Right cardiac atrium (tissue), 5 donors: ENCODE measurements around the gene STX2. TPM values are rescaled to one million over a fixed set of nuclear protein-coding genes. Genes with fewer than 3 reads are reported as not detected.
"Not testable (repeated sequence)": the region's sequence is repeated elsewhere in the genome, so short reads cannot be mapped to it uniquely, and the experiment has no call there.

Experiments used
- ATAC-seq, 2 donors: fragments of 200-7000 bp; cut with Tn5 transposase; one replicate each; pipeline versions ENCODE4 v1.8.0 to v1.9.1; 2020; ENCODE audit warnings: moderate library complexity in 2 of 2, mild to moderate bottlenecking in 1 of 2
- DNase-seq, 3 donors: peaks; one replicate each; pipeline ENCODE4 v3.0.0-alpha.2; 2020
- H3K27ac ChIP-seq: one replicate; pipeline ENCODE4 v1.5.1; 2013; ENCODE audit warnings: mild to moderate bottlenecking, low read length, control low read depth, moderate library complexity
- H3K27me3 ChIP-seq: one replicate; pipeline ENCODE4 v1.6.1; 2013; ENCODE audit not compliant: control insufficient read depth, insufficient read depth
- H3K4me1 ChIP-seq: one replicate; pipeline ENCODE4 v1.6.1; 2013; ENCODE audit warnings: low read length; ENCODE audit not compliant: control insufficient read depth, insufficient read depth
- H3K4me3 ChIP-seq: one replicate; pipeline ENCODE4 v1.5.1; 2013; ENCODE audit warnings: low read length, control low read depth
- H3K9me3 ChIP-seq: one replicate; pipeline ENCODE4 v1.6.1; 2013; ENCODE audit warnings: low read length; ENCODE audit not compliant: control insufficient read depth
- WGBS: extraction: QIAGEN DNeasy Blood & Tissue Kit; methylation state at CpG from one replicate; pipeline ENCODE4 v1.1.7; 2013; 5-methylcytosine and 5-hydroxymethylcytosine counted together
- intact Hi-C, 4 donors: fragments of 100-400 bp; cut with DNase I; formaldehyde crosslinking; loops; one replicate each; pipeline versions ENCODE4 v1.11.0 to v1.14.0; 2022 to 2023
- polyA plus RNA-seq: library from polyadenylated mRNA; stranded (reverse); fragments of 200-250 nt; gene quantifications from one replicate; pipeline ENCODE4 v1.2.3, GENCODE V29; 2013
- total RNA-seq, 4 donors: library from RNA; stranded (reverse); fragmentation: NEBNext Ultra II Directional; extraction: Animal tissue kit (Norgen Biotek cat#: 25700); gene quantifications; one replicate each; pipeline ENCODE4 v1.2.1, GENCODE V29; 2021
- donor health status: healthy with polysubstance abuse.
- donor health status: DM: no; HTN: yes; CAD: no.
- donor health status: DM: no; HTN: no; CAD: no.
- donor health status: DM: no; HTN: yes; CAD: no; lungs with severe emphysema.
- donor health status: DM: yes; HTN: yes; CAD: no.

Gene STX2
- total and polyA plus RNA-seq, 5 donors, result 18.2 to 35.9 (median 26.8) TPM

DNA sequence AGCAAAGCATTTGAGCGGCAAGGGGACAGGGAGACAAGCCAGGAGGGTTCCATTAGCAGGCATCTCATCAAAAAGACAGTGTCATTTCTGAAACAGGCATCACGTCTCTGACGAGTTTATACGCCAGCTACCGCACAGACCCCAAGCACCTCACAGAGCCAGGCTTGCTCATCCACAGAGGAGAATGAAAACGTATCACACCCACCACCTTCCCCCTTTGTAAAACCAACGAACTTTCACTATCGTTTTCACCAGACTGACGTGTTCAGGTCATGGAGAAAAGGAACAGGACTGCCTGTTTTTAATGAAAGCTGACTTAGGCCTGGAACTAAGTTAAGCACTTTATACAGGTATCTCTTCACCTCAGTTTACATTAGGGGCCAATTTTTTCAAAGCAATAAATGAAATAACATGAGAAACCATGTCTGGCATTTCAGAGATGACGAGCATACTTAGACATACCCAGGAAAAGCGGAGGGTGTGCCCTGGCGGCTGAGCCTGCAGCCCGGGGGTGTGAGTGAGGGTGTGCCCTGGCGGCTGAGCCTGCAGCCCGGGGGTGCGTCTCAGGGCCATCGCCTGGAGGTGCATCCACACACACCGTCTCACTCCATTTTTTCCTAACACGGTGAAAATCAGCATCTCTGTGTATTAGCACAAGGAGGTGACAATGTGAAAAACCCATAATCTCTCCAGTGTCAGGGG lies 41.9 kb downstream of the STX2 start:
- no peak for DNase-seq
- H3K27ac ChIP-seq, result no peak overlapping the region
- ATAC-seq, result no peak
- H3K9me3 ChIP-seq, result no peaks in the 10 kb centered on the region
- intact Hi-C loops, result no loop called here
- 91% methylated on average over 19 of the region's 19 CpGs for WGBS
- no peak overlapping the region for H3K4me3 ChIP-seq
- no peaks in the 10 kb centered on the region for H3K27me3 ChIP-seq
- H3K4me1 ChIP-seq, result no peaks in the 10 kb centered on the region

DNA sequence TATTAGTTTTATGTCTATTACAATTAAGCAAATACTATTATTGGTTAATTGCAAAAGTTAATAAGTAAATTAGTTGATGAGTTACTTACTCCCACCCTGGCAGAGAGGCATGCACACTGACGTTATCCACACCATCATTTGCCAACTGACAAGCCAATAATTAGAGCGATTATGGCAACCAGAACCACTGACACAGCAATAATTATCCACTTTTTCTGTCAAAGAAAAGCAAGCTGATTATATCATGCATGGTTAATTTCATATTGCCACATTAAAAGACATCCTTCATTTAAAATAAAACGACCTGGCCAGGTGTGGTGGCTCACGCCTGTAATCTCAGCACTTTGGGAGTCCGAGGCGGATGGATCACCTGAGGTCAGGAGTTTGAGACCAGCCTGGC lies 43.1 kb downstream of the STX2 start:
- H3K27ac ChIP-seq, result no peak overlapping the region
- no peaks in the 10 kb centered on the region for H3K4me1 ChIP-seq
- whole genome bisulfite sequencing, result 79% methylated on average over 6 of the region's 6 CpGs
- H3K9me3 ChIP-seq, result no peaks in the 10 kb centered on the region
- ATAC-seq, result no peak
- DNase-seq, result no peak
- no peak overlapping the region for H3K4me3 ChIP-seq
- intact Hi-C loops, result no loop called here
- H3K27me3 ChIP-seq, result no peaks in the 10 kb centered on the region

DNA sequence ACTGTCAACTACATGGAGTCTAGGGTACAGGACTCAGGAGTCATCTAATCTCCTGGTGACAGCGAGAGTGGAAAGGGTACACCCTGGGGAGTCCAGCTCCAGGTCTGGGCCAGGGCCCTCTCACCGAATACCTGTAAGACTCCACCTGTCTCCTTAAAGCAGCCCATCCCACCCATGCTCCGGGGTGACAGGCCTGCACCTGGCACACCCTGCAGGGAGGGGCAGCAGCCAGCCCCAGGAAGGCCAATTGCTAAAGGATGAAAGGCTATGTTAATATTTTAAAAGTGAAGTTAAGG lies 45.5 kb downstream of the STX2 start:
- no peak overlapping the region for H3K4me3 ChIP-seq
- WGBS, result 91% methylated on average over 3 of the region's 3 CpGs
- H3K4me1 ChIP-seq, result no peaks in the 10 kb centered on the region
- H3K27ac ChIP-seq, result no peak overlapping the region
- H3K9me3 ChIP-seq, result no peaks in the 10 kb centered on the region
- intact Hi-C loops, result no loop called here
- no peak for ATAC-seq
- no peak for DNase-seq
- no peaks in the 10 kb centered on the region for H3K27me3 ChIP-seq

DNA sequence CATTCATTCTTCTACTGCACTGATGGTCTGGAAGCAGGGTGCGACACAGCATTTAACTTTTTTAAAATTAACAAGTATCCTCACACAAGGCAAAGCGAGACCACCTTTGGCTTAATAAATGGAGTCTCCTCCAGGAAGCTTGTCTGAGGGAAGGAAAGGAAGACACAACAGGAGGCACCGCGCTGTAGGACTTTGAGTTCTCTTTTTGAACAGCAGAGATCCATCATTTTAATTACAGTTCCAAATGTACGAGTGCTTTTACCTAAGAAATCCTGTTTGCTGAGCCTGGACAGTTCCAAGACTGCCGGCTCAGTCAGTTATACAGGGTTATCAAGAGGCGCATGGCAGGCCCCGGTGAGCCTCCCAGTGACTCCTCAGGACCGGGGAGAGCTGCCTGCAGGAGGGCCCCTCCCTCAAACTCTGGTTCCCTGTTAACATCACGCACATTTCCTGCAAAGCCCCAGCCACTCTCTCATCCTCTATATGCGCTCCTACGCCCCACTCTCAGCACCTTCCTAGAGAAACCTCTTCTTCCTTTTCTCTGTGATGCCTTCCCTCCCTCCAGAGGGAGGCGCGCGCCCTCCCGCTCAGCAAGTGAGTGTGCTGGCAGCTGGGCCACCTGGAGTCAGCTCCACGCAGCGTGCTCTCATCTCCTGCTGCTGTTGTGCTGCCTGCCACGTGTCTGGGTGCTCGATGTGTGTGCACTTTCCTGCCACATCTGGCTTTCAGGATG lies 46.1 kb downstream of the STX2 start:
- Histone ChIP-seq H3K4me3 (no peak overlapping the region), H3K4me1 (no peaks in the 10 kb centered on the region), H3K9me3 (no peaks in the 10 kb centered on the region), H3K27me3 (no peaks in the 10 kb centered on the region), H3K27ac (no peak overlapping the region)
- intact Hi-C loops, result no loop called here
- WGBS, result 83% methylated on average over 20 of the region's 20 CpGs
- no peak for DNase-seq
- no peak for ATAC-seq

DNA sequence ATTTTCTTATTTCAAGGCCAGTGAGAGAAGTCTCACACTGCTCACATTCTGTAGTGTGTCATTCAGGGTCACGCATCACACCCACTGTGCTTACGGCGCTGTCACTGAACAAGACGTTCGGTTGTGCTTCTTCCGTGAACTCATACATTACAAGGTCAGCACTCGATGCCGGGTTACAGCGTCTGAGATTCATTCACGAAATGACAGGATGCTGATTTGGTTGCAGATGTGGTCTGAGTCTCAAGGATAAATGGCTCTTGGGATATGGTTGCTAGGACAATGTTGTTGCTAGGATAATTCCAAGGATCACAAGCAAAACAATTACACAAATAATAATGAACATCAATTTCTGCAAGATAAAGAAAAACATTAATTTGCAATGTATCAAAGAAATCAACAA lies 47.4 kb downstream of the STX2 start:
- no peak overlapping the region for H3K27ac ChIP-seq
- intact Hi-C loops, result no loop called here
- no peaks in the 10 kb centered on the region for H3K9me3 ChIP-seq
- DNase-seq (no peak), ATAC-seq (no peak)
- no peak overlapping the region for H3K4me3 ChIP-seq
- 78% methylated on average over 10 of the region's 10 CpGs for WGBS
- H3K27me3 ChIP-seq, result no peaks in the 10 kb centered on the region
- H3K4me1 ChIP-seq, result no peaks in the 10 kb centered on the region

DNA sequence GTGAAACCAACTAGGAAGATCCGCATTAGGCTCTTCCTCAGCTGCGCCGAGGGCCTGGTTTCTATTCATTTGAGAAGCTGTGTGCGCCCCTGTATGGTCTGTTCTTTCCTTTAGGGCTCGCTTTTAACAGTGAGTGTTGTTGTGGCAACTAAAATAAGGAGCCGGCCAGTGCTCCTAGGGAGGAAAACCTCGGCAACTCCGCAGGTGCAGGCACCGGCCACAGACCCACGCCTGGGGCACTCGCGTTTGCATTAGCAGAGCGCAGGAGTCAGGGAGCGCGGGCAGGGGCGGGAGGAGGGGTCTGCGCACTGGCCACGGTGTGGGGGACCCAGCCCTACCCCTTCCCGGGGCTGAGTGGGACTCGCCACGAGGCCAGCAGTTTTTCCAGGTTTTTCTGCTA lies 50.5 kb downstream of the STX2 start:
- Histone ChIP-seq H3K27ac (no peak overlapping the region), H3K27me3 (no peaks in the 10 kb centered on the region), H3K4me3 (no peak overlapping the region), H3K4me1 (no peaks in the 10 kb centered on the region), H3K9me3 (no peaks in the 10 kb centered on the region)
- intact Hi-C loops, result no loop called here
- DNase-seq, result no peak
- no peak for ATAC-seq
- WGBS, result 84% methylated on average over 21 of the region's 21 CpGs

DNA sequence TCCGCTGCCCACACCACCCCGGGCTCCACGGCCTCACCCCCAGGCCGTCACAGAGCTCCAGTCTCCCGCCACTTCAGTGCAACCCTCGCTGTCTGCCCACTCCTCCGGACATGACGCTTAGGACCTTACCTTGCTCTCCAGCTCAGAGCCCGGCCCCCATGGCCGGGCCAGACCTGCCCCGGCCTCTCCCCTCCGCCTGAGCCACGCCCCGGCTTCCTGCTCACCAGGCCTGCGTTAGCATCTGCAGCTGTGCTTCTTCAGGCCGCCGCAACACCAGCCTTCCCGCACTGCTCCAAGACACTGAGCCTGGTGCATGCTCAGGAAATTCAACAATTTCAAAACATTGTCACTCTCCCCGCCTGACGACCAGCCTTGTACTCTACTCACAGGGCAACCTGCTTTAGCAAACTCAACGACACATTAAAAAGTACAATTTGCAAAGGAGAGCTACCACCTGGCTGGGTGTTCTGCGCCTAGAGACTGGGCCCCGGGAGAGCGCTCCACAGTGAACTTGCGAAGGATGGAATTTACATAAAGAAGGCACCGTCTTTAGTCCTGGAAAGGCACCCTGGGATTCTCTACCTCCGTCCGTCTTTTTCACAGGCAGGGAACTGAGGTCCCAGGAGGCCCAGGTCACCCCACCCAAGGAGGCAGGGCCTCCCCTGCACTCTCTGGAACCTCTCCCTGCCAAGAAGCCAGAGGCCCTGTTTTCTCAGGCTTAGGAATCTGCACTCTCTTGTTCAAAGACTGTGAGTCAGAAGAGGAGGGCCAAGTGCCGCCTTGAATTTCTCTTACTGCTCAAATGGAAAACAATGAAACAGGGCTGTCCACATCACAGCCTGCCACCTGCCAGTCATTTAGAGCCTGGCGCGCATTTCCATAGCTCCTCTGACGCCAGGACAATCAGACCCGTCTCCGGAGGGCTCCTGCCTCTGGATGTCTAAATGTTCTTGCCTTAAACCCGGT lies 51.3 kb downstream of the STX2 start:
- WGBS, result 85% methylated on average over 35 of the region's 35 CpGs
- Histone ChIP-seq H3K4me1 (no peaks in the 10 kb centered on the region), H3K4me3 (no peak overlapping the region), H3K27me3 (no peaks in the 10 kb centered on the region), H3K27ac (no peak overlapping the region), H3K9me3 (no peaks in the 10 kb centered on the region)
- DNase-seq, result no peak
- peak; percentile 11 to 40 for ATAC-seq
- intact Hi-C loops, result no loop called here

DNA sequence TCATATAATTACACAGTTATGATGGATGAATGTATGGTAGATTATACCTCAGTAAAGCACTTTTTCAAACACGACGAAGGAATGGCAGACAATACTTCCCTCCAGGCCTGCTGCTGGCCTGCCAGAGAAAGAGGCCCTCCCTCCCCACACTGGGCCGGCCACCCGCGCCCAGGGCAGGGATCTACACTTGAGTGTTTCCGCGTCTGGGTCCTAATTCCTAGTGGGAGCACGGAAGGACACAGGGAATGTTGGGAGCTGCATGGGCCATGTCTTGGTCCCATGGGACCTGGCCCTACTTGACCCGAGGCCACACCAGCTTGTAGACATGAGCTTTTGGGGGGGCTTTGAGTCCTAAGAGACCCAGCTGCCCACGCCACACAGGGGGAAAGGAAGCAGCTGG lies 52.0 kb downstream of the STX2 start:
- 88% methylated on average over 10 of the region's 10 CpGs for WGBS

DNA sequence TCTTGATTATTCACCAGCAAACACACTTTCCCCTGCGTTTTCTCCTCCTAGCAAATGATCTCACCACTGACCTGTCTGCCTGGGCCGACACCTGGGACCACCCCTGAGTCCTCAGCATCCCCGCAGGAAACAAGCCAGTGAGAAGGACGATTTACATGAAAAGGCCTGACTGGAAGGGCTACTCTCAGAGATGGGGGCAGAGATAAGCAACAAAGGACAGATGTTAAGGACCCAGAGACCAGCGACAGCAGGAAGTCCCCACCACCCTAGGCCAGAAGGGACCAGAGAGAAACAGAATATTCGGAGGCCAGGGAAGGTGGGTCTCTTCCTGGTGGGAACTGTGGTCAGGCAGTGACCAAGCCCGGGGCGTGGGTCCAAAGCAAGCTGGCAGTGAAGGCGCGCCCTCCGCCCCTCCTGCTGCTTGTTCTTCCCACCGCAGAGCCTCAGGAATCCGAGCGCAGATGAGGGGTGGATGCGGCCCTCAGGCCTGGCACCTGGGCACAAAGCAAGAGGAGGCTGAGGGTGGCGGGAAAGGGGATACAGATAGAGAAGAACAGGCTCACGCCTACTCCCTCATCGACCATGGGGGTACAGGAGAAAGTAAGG lies 55.8 kb downstream of the STX2 start:
- Histone ChIP-seq H3K4me3 (no peak overlapping the region), H3K27me3 (no peaks in the 10 kb centered on the region), H3K4me1 (no peaks in the 10 kb centered on the region), H3K9me3 (no peaks in the 10 kb centered on the region), H3K27ac (no peak overlapping the region)
- DNase-seq (no peak), ATAC-seq (no peak)
- 82% methylated on average over 18 of the region's 18 CpGs for WGBS
- intact Hi-C loops, result no loop called here

More for the DNA sequence above, 52.0 kb downstream of the STX2 start:
- H3K9me3 ChIP-seq, result no peaks in the 10 kb centered on the region
- DNase-seq, result no peak
- H3K4me1 ChIP-seq, result no peaks in the 10 kb centered on the region
- H3K4me3 ChIP-seq, result no peak overlapping the region
- ATAC-seq, result peak; percentile 19 to 22
- intact Hi-C loops, result no loop called here
- H3K27ac ChIP-seq, result no peak overlapping the region
- H3K27me3 ChIP-seq, result no peaks in the 10 kb centered on the region

DNA sequence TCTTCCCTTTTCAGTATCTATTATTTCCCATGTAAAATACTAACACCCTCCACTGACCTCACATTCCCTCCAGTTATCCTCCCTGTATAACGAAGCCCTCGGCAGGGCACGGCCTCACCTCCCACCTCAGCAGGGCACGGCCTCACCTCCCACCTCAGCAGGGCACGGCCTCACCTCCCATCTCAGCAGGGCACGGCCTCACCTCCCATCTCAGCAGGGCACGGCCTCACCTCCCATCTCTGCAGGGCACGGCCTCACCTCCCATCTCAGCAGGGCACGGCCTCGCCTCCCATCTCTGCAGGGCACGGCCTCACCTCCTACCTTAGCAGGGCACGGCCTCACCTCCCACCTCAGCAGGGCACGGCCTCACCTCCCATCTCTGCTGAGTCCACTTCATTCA lies 56.8 kb downstream of the STX2 start:
- DNase-seq, intact Hi-C loops, H3K4me3 ChIP-seq, H3K27ac ChIP-seq, H3K27me3 ChIP-seq, ATAC-seq, H3K9me3 ChIP-seq, H3K4me1 ChIP-seq: not testable (repeated sequence)
- 87% methylated on average over 13 of the region's 13 CpGs for WGBS
